ENCODE measurements around the gene DNAJC21. TPM values are rescaled to one million over a fixed set of nuclear protein-coding genes. Genes with fewer than 3 reads are reported as not detected.

Gene DNAJC21
- total and polyA plus RNA-seq, 2 experiments from 2014 or later, result 35.7 to 37.4 TPM

DNA sequence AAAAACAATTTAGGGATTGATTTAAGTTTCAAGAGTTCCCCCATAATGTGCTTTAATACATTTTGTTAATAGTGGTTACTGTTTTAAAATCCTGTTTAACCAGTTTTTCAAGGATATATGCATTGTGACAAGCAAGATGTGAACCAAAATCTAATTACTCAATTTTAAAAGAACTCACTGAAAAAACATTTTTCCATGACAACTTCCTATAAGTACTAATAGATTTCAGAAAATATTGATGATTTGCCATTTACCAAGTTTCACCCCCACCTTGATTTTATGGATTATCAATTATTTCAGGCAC is 4.9 kb upstream of the DNAJC21 start:
- H3F3A ChIP-seq (replicated peaks; ENCODE audit: low read depth), result peaks cover 17% of the 10 kb centered on the region; the same call in 1 of the 2 replicates
- H3K27me3 Mint-ChIP-seq (ENCODE audit: insufficient read depth, low read depth, poor library complexity), result peaks cover 5% of the 10 kb centered on the region
- peaks cover 18% of the 10 kb centered on the region for H3K79me2 ChIP-seq (replicated peaks; ENCODE audit: insufficient read depth)
- H3K4me3 Mint-ChIP-seq, result no peak overlapping the region
- TF ChIP-seq, protein P1, sequence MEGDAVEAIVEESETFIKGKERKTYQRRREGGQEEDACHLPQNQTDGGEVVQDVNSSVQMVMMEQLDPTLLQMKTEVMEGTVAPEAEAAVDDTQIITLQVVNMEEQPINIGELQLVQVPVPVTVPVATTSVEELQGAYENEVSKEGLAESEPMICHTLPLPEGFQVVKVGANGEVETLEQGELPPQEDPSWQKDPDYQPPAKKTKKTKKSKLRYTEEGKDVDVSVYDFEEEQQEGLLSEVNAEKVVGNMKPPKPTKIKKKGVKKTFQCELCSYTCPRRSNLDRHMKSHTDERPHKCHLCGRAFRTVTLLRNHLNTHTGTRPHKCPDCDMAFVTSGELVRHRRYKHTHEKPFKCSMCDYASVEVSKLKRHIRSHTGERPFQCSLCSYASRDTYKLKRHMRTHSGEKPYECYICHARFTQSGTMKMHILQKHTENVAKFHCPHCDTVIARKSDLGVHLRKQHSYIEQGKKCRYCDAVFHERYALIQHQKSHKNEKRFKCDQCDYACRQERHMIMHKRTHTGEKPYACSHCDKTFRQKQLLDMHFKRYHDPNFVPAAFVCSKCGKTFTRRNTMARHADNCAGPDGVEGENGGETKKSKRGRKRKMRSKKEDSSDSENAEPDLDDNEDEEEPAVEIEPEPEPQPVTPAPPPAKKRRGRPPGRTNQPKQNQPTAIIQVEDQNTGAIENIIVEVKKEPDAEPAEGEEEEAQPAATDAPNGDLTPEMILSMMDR (conservative IDR thresholded peaks at IDR 0.05; ENCODE audit: low read depth in 2 of 2), result no peak
- TF ChIP-seq ZNF114 (CRISPR knock-in tag; IDR thresholded peaks at IDR 0.05) (no peak), ZNF331 (CRISPR knock-in tag; IDR thresholded peaks at IDR 0.05; ENCODE audit: low read depth) (no peak), NANOG (IDR thresholded peaks at IDR 0.05; ENCODE audit: borderline replicate concordance) (no peak), STAT1 (IDR thresholded peaks at IDR 0.05; ENCODE audit: unreplicated experiment) (no peak), JUNB (IDR thresholded peaks at IDR 0.05; ENCODE audit: unreplicated experiment) (no peak), CREB1 (CRISPR knock-in tag; IDR thresholded peaks at IDR 0.05; ENCODE audit: low read depth) (no peak), POLR2AphosphoS5 (IDR thresholded peaks at IDR 0.05; ENCODE audit: low read depth) (no peak), EZH2phosphoT487 (IDR thresholded peaks at IDR 0.05; ENCODE audit: unreplicated experiment) (no peak), EZH2 (IDR thresholded peaks at IDR 0.05; ENCODE audit: low read depth, unreplicated experiment) (no peak)
- TF ChIP-seq, protein P2, sequence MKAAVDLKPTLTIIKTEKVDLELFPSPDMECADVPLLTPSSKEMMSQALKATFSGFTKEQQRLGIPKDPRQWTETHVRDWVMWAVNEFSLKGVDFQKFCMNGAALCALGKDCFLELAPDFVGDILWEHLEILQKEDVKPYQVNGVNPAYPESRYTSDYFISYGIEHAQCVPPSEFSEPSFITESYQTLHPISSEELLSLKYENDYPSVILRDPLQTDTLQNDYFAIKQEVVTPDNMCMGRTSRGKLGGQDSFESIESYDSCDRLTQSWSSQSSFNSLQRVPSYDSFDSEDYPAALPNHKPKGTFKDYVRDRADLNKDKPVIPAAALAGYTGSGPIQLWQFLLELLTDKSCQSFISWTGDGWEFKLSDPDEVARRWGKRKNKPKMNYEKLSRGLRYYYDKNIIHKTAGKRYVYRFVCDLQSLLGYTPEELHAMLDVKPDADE (IDR thresholded peaks at IDR 0.05), result no peak
- TF ChIP-seq, protein P3, sequence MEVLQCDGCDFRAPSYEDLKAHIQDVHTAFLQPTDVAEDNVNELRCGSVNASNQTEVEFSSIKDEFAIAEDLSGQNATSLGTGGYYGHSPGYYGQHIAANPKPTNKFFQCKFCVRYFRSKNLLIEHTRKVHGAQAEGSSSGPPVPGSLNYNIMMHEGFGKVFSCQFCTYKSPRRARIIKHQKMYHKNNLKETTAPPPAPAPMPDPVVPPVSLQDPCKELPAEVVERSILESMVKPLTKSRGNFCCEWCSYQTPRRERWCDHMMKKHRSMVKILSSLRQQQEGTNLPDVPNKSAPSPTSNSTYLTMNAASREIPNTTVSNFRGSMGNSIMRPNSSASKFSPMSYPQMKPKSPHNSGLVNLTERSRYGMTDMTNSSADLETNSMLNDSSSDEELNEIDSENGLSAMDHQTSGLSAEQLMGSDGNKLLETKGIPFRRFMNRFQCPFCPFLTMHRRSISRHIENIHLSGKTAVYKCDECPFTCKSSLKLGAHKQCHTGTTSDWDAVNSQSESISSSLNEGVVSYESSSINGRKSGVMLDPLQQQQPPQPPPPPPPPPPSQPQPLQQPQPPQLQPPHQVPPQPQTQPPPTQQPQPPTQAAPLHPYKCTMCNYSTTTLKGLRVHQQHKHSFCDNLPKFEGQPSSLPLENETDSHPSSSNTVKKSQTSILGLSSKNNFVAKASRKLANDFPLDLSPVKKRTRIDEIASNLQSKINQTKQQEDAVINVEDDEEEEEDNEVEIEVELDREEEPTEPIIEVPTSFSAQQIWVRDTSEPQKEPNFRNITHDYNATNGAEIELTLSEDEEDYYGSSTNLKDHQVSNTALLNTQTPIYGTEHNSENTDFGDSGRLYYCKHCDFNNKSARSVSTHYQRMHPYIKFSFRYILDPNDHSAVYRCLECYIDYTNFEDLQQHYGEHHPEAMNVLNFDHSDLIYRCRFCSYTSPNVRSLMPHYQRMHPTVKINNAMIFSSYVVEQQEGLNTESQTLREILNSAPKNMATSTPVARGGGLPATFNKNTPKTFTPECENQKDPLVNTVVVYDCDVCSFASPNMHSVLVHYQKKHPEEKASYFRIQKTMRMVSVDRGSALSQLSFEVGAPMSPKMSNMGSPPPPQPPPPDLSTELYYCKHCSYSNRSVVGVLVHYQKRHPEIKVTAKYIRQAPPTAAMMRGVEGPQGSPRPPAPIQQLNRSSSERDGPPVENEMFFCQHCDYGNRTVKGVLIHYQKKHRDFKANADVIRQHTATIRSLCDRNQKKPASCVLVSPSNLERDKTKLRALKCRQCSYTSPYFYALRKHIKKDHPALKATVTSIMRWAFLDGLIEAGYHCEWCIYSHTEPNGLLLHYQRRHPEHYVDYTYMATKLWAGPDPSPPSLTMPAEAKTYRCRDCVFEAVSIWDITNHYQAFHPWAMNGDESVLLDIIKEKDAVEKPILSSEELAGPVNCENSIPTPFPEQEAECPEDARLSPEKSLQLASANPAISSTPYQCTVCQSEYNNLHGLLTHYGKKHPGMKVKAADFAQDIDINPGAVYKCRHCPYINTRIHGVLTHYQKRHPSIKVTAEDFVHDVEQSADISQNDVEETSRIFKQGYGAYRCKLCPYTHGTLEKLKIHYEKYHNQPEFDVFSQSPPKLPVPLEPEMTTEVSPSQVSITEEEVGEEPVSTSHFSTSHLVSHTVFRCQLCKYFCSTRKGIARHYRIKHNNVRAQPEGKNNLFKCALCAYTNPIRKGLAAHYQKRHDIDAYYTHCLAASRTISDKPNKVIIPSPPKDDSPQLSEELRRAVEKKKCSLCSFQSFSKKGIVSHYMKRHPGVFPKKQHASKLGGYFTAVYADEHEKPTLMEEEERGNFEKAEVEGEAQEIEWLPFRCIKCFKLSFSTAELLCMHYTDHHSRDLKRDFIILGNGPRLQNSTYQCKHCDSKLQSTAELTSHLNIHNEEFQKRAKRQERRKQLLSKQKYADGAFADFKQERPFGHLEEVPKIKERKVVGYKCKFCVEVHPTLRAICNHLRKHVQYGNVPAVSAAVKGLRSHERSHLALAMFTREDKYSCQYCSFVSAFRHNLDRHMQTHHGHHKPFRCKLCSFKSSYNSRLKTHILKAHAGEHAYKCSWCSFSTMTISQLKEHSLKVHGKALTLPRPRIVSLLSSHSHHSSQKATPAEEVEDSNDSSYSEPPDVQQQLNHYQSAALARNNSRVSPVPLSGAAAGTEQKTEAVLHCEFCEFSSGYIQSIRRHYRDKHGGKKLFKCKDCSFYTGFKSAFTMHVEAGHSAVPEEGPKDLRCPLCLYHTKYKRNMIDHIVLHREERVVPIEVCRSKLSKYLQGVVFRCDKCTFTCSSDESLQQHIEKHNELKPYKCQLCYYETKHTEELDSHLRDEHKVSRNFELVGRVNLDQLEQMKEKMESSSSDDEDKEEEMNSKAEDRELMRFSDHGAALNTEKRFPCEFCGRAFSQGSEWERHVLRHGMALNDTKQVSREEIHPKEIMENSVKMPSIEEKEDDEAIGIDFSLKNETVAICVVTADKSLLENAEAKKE (CRISPR knock-in tag; IDR thresholded peaks at IDR 0.05), result no peak
- TF ChIP-seq, protein P4, sequence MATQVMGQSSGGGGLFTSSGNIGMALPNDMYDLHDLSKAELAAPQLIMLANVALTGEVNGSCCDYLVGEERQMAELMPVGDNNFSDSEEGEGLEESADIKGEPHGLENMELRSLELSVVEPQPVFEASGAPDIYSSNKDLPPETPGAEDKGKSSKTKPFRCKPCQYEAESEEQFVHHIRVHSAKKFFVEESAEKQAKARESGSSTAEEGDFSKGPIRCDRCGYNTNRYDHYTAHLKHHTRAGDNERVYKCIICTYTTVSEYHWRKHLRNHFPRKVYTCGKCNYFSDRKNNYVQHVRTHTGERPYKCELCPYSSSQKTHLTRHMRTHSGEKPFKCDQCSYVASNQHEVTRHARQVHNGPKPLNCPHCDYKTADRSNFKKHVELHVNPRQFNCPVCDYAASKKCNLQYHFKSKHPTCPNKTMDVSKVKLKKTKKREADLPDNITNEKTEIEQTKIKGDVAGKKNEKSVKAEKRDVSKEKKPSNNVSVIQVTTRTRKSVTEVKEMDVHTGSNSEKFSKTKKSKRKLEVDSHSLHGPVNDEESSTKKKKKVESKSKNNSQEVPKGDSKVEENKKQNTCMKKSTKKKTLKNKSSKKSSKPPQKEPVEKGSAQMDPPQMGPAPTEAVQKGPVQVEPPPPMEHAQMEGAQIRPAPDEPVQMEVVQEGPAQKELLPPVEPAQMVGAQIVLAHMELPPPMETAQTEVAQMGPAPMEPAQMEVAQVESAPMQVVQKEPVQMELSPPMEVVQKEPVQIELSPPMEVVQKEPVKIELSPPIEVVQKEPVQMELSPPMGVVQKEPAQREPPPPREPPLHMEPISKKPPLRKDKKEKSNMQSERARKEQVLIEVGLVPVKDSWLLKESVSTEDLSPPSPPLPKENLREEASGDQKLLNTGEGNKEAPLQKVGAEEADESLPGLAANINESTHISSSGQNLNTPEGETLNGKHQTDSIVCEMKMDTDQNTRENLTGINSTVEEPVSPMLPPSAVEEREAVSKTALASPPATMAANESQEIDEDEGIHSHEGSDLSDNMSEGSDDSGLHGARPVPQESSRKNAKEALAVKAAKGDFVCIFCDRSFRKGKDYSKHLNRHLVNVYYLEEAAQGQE (IDR thresholded peaks at IDR 0.05; ENCODE audit: unreplicated experiment), result no peak
- no peak overlapping the region for H3K4me3 ChIP-seq
- H3K36me3 ChIP-seq (ENCODE audit: insufficient read depth), result peaks cover 68% of the 10 kb centered on the region
- no peaks in the 10 kb centered on the region for H3K4me1 ChIP-seq (ENCODE audit: insufficient read depth)
- H3K27ac Mint-ChIP-seq, result no peak overlapping the region
- H3K27ac ChIP-seq (ENCODE audit: low read depth), result no peak overlapping the region
- H2AFZ ChIP-seq, result no peak overlapping the region
- H3K36me3 Mint-ChIP-seq (ENCODE audit: low read depth), result peaks cover 70% of the 10 kb centered on the region
- DNase-seq (ENCODE audit: low spot score) (no peak), ATAC-seq (no peak)
- H3K4me2 ChIP-seq, result no peak overlapping the region
- H3K9me3 Mint-ChIP-seq, result no peaks in the 10 kb centered on the region
- H3K27me3 ChIP-seq (ENCODE audit: insufficient read depth), result no peaks in the 10 kb centered on the region
- no peaks in the 10 kb centered on the region for H3K9me2 ChIP-seq (ENCODE audit: insufficient read depth)
- H3K4me1 Mint-ChIP-seq, result peaks cover 8% of the 10 kb centered on the region; the same call in 2 of the 3 replicates
- peaks cover 12% of the 10 kb centered on the region; the same call in 1 of the 2 replicates for H4K20me1 ChIP-seq (replicated peaks; ENCODE audit: insufficient read depth)

Measured in GM23338 (cell line).